NT2/D1 (cell line): ENCODE data around the gene TSR1.

ENCODE experiments used
- DNase-seq: peaks from one replicate; pipeline ENCODE4 v3.0.0-alpha.2; 2011; ENCODE audit warnings: low read depth, low spot score
- H3K27me3 ChIP-seq: 2 replicates; pipeline ENCODE4 v1.6.0; 2011; ENCODE audit warnings: mild to moderate bottlenecking; ENCODE audit not compliant: insufficient read length, insufficient read depth
- H3K36me3 ChIP-seq: 2 replicates; pipeline ENCODE4 v1.6.1; 2011; ENCODE audit warnings: mild to moderate bottlenecking, low read length, mixed read lengths; ENCODE audit not compliant: insufficient read depth, insufficient read length
- H3K4me1 ChIP-seq: 2 replicates; pipeline ENCODE4 v1.5.1; 2011; ENCODE audit not compliant: insufficient read depth, insufficient read length
- H3K4me3 ChIP-seq: 2 replicates; pipeline ENCODE4 v1.5.1; 2011; ENCODE audit warnings: low read depth; ENCODE audit not compliant: insufficient read length
- H3K9ac ChIP-seq: 2 replicates; pipeline ENCODE4 v1.6.0; 2011; ENCODE audit warnings: low read depth; ENCODE audit not compliant: insufficient read length
- H3K9me3 ChIP-seq: 2 replicates; pipeline ENCODE4 v1.5.1; 2011; ENCODE audit warnings: mild to moderate bottlenecking, low read length; ENCODE audit not compliant: insufficient read depth
- SUZ12 ChIP-seq: IDR thresholded peaks from 2 replicates; pipeline ENCODE4 v1.6.1; 2011; ENCODE audit not compliant: insufficient read length, insufficient read depth; ENCODE audit errors: extremely low read depth
- YY1 ChIP-seq: IDR thresholded peaks from 2 replicates; pipeline ENCODE4 v1.6.1; 2011; ENCODE audit not compliant: insufficient read length, insufficient read depth
- ZNF274 ChIP-seq: IDR thresholded peaks from 2 replicates; pipeline ENCODE4 v1.6.1; 2011; ENCODE audit warnings: mild to moderate bottlenecking, low read depth, low read length

The TSR1 gene

DNA sequence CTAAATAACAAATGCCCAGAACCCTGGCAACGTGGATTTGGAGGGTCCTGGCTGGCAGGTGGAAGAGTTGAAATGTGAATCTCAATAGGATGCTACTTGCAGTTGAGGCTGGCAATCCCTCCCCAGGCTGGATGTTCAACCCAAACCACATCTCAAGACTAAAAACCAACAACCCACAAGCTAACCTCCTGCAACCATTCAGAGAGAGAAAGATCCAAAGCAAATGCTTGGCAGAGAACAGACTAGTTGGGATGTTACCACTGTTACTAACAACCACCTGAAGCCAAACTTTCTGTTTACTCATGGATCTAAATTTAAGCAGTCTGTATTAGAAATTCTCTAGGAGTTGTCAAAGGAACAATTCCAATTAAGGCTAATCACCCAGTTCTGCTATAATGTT lies 60.5 kb downstream of the TSR1 start:
- TF ChIP-seq ZNF274 (no peak), SUZ12 (no peak), YY1 (no peak)
- DNase-seq, result no peak
- H3K9me3 ChIP-seq, result no peaks in the 10 kb centered on the region
- no peak overlapping the region for H3K9ac ChIP-seq
- no peak overlapping the region for H3K4me3 ChIP-seq
- H3K4me1 ChIP-seq, result no peaks in the 10 kb centered on the region
- peaks cover 41% of the 10 kb centered on the region for H3K36me3 ChIP-seq
- no peaks in the 10 kb centered on the region for H3K27me3 ChIP-seq

DNA sequence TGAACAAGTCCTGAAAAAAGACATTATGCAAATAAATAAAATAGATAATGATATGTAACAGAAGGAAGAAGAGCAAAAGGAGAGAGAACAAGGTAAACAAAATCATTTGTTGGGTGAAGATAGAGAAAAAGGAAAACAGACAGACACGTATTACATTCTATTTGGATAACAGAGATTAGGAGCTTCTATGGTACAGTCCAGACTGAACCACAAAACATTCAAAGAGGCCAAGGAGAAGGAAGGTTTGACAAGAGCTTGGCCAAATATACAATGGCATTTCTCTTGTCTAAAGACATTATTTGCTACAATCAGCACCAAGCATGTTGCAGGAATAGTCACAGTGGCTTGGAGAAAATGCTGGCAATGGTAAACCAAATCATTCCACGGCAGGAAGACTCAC lies 61.8 kb downstream of the TSR1 start:
- peaks cover 37% of the 10 kb centered on the region for H3K36me3 ChIP-seq
- TF ChIP-seq SUZ12 (no peak), YY1 (no peak), ZNF274 (no peak)

More for the DNA sequence above, 61.8 kb downstream of the TSR1 start:
- H3K4me3 ChIP-seq, result no peak overlapping the region
- no peak overlapping the region for H3K9ac ChIP-seq
- H3K9me3 ChIP-seq, result no peaks in the 10 kb centered on the region
- H3K27me3 ChIP-seq, result no peaks in the 10 kb centered on the region
- DNase-seq, result no peak
- H3K4me1 ChIP-seq, result no peaks in the 10 kb centered on the region
